Activated T-cell treated with anti-CD3 and anti-CD28 coated beads for 4 hours (primary cell): Measurements from ENCODE around the gene ACIN1.
A peak's percentile ranks its signal among the peaks of the same experiment; 100 is the strongest.

Experiments
- DNase-seq: peaks from one replicate; pipeline ENCODE4 v3.0.0-alpha.2; 2020

Gene ACIN1

GRCh38 chr14:23009939-23010726 lies 84.8 kb downstream of the ACIN1 start, which contains the start of gene C14orf93:
TSS of gene C14orf93 (minus strand) at chr14:23010143. CDS start at chr14:22999023, 11,120 bp downstream.
- DNase-seq, result peak; percentile 75

- DNase-seq, result no peak
These were observed 85.4 kb downstream of the ACIN1 start for GRCh38 chr14:23009483-23009938.

DNA sequence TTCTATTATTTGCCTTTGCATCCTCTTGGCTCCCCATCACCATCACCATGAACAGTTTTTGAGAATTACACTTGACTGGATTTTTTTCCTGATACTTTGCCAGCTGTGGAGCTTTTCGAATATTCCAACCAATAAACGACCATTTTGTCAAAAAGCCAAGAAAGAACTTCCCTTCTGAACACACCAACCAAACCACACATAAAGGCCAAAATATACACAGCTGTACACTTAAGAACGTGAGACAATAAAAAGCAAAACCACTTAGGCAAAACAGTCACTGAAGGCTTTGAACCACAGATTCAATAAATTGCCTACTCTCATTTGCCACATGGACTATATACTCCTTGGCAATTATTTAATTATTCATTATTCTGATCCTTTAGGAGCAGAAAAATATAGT lies 86.1 kb downstream of the ACIN1 start:
- DNase-seq, result no peak
